ENCODE data around the gene PHACTR1.
A peak's percentile ranks its signal among the peaks of the same experiment; 100 is the strongest.
"Not testable (repeated sequence)": the region's sequence is repeated elsewhere in the genome, so short reads cannot be mapped to it uniquely, and the experiment has no call there.

The PHACTR1 gene

GRCh38 chr6:13314806-13315205 is 598.2 kb downstream of the PHACTR1 start:
- Histone ChIP-seq H3K27ac (ENCODE audit: insufficient read depth, low read length, poor library complexity, severe bottlenecking) (no peak overlapping the region), H3K4me1 (ENCODE audit: control insufficient read depth, insufficient read depth, low read length, poor library complexity, severe bottlenecking) (no peaks in the 10 kb centered on the region), H3K9me3 (ENCODE audit: control insufficient read depth, low read length) (no peaks in the 10 kb centered on the region), H3K27me3 (replicated peaks; ENCODE audit: control insufficient read depth, insufficient read depth, low read length, poor library complexity, severe bottlenecking) (no peaks in the 10 kb centered on the region), H3K4me3 (ENCODE audit: insufficient read depth, low read depth, low read length, poor library complexity, severe bottlenecking) (no peak overlapping the region), H3K36me3 (ENCODE audit: control insufficient read depth, insufficient read depth, low read length) (peaks cover 47% of the 10 kb centered on the region)
- DNase-seq, result no peak

GRCh38 chr6:13315896-13316295 is 599.3 kb downstream of the PHACTR1 start:
- Histone ChIP-seq H3K27ac (ENCODE audit: insufficient read depth, low read length, poor library complexity, severe bottlenecking) (no peak overlapping the region), H3K36me3 (ENCODE audit: control insufficient read depth, insufficient read depth, low read length) (peaks cover 54% of the 10 kb centered on the region), H3K4me3 (ENCODE audit: insufficient read depth, low read depth, low read length, poor library complexity, severe bottlenecking) (no peak overlapping the region), H3K27me3 (replicated peaks; ENCODE audit: control insufficient read depth, insufficient read depth, low read length, poor library complexity, severe bottlenecking) (no peaks in the 10 kb centered on the region), H3K9me3 (ENCODE audit: control insufficient read depth, low read length) (no peaks in the 10 kb centered on the region), H3K4me1 (ENCODE audit: control insufficient read depth, insufficient read depth, low read length, poor library complexity, severe bottlenecking) (no peaks in the 10 kb centered on the region)
- no peak for DNase-seq

- Histone ChIP-seq H3K4me1 (ENCODE audit: control insufficient read depth, insufficient read depth, low read length, poor library complexity, severe bottlenecking) (no peaks in the 10 kb centered on the region), H3K27ac (ENCODE audit: insufficient read depth, low read length, poor library complexity, severe bottlenecking) (no peak overlapping the region), H3K36me3 (ENCODE audit: control insufficient read depth, insufficient read depth, low read length) (peaks cover 77% of the 10 kb centered on the region), H3K4me3 (ENCODE audit: insufficient read depth, low read depth, low read length, poor library complexity, severe bottlenecking) (no peak overlapping the region), H3K27me3 (replicated peaks; ENCODE audit: control insufficient read depth, insufficient read depth, low read length, poor library complexity, severe bottlenecking) (no peaks in the 10 kb centered on the region), H3K9me3 (ENCODE audit: control insufficient read depth, low read length) (no peaks in the 10 kb centered on the region)
- DNase-seq, result no peak
Measured at GRCh38 chr6:13318821-13319220, 602.3 kb downstream of the PHACTR1 start.

GRCh38 chr6:13319891-13320564 is 603.5 kb downstream of the PHACTR1 start:
- H3K27ac ChIP-seq (ENCODE audit: insufficient read depth, low read length, poor library complexity, severe bottlenecking), result no peak overlapping the region
- DNase-seq, result no peak
- no peaks in the 10 kb centered on the region for H3K4me1 ChIP-seq (ENCODE audit: control insufficient read depth, insufficient read depth, low read length, poor library complexity, severe bottlenecking)
- no peaks in the 10 kb centered on the region for H3K9me3 ChIP-seq (ENCODE audit: control insufficient read depth, low read length)
- H3K27me3 ChIP-seq (replicated peaks; ENCODE audit: control insufficient read depth, insufficient read depth, low read length, poor library complexity, severe bottlenecking), result no peaks in the 10 kb centered on the region
- no peak overlapping the region for H3K4me3 ChIP-seq (ENCODE audit: insufficient read depth, low read depth, low read length, poor library complexity, severe bottlenecking)
- peaks cover 82% of the 10 kb centered on the region for H3K36me3 ChIP-seq (ENCODE audit: control insufficient read depth, insufficient read depth, low read length)

- not testable (repeated sequence) for H3K27me3 ChIP-seq (replicated peaks; ENCODE audit: control insufficient read depth, insufficient read depth, low read length, poor library complexity, severe bottlenecking); H3K27ac ChIP-seq (ENCODE audit: insufficient read depth, low read length, poor library complexity, severe bottlenecking); H3K4me1 ChIP-seq (ENCODE audit: control insufficient read depth, insufficient read depth, low read length, poor library complexity, severe bottlenecking); H3K4me3 ChIP-seq (ENCODE audit: insufficient read depth, low read depth, low read length, poor library complexity, severe bottlenecking); H3K9me3 ChIP-seq (ENCODE audit: control insufficient read depth, low read length); DNase-seq
- H3K36me3 ChIP-seq (ENCODE audit: control insufficient read depth, insufficient read depth, low read length), result peaks cover 39% of the 10 kb centered on the region
Measured at GRCh38 chr6:13326031-13326586, 609.5 kb downstream of the PHACTR1 start.

- no peak for DNase-seq
- Histone ChIP-seq H3K27ac (ENCODE audit: insufficient read depth, low read length, poor library complexity, severe bottlenecking) (peak overlapping the region; percentile 91), H3K4me1 (ENCODE audit: control insufficient read depth, insufficient read depth, low read length, poor library complexity, severe bottlenecking) (peaks cover 8% of the 10 kb centered on the region), H3K36me3 (ENCODE audit: control insufficient read depth, insufficient read depth, low read length) (peaks cover 25% of the 10 kb centered on the region), H3K9me3 (ENCODE audit: control insufficient read depth, low read length) (no peaks in the 10 kb centered on the region), H3K27me3 (replicated peaks; ENCODE audit: control insufficient read depth, insufficient read depth, low read length, poor library complexity, severe bottlenecking) (no peaks in the 10 kb centered on the region), H3K4me3 (ENCODE audit: insufficient read depth, low read depth, low read length, poor library complexity, severe bottlenecking) (peak overlapping the region; percentile 92)
Measured at GRCh38 chr6:13327691-13328075, 611.1 kb downstream of the PHACTR1 start.

GRCh38 chr6:13328076-13328874 is 611.7 kb downstream of the PHACTR1 start, which contains the start of gene TBC1D7:
Gene TBC1D7, minus strand, starts transcription at chr6:13328537. Its CDS starts 1,639 bp downstream, at chr6:13326898.
- Histone ChIP-seq H3K27ac (ENCODE audit: insufficient read depth, low read length, poor library complexity, severe bottlenecking) (peak within 1 kb of the TSS; percentile 91), H3K9me3 (ENCODE audit: control insufficient read depth, low read length) (no peaks in the 10 kb centered on the region), H3K27me3 (replicated peaks; ENCODE audit: control insufficient read depth, insufficient read depth, low read length, poor library complexity, severe bottlenecking) (no peaks in the 10 kb centered on the region), H3K4me3 (ENCODE audit: insufficient read depth, low read depth, low read length, poor library complexity, severe bottlenecking) (peak within 1 kb of the TSS; percentile 92), H3K36me3 (ENCODE audit: control insufficient read depth, insufficient read depth, low read length) (peaks cover 23% of the 10 kb centered on the region), H3K4me1 (ENCODE audit: control insufficient read depth, insufficient read depth, low read length, poor library complexity, severe bottlenecking) (peaks cover 8% of the 10 kb centered on the region)
- peak; percentile 85 to 89 (median 88) for DNase-seq

- Histone ChIP-seq H3K4me3 (ENCODE audit: insufficient read depth, low read depth, low read length, poor library complexity, severe bottlenecking) (peak overlapping the region; percentile 92), H3K36me3 (ENCODE audit: control insufficient read depth, insufficient read depth, low read length) (peaks cover 18% of the 10 kb centered on the region), H3K27ac (ENCODE audit: insufficient read depth, low read length, poor library complexity, severe bottlenecking) (peak overlapping the region; percentile 91), H3K4me1 (ENCODE audit: control insufficient read depth, insufficient read depth, low read length, poor library complexity, severe bottlenecking) (peaks cover 8% of the 10 kb centered on the region), H3K27me3 (replicated peaks; ENCODE audit: control insufficient read depth, insufficient read depth, low read length, poor library complexity, severe bottlenecking) (no peaks in the 10 kb centered on the region), H3K9me3 (ENCODE audit: control insufficient read depth, low read length) (no peaks in the 10 kb centered on the region)
- DNase-seq, result no peak
Measured at GRCh38 chr6:13328875-13329183, 612.3 kb downstream of the PHACTR1 start.

- Histone ChIP-seq H3K27me3 (replicated peaks; ENCODE audit: control insufficient read depth, insufficient read depth, low read length, poor library complexity, severe bottlenecking) (no peaks in the 10 kb centered on the region), H3K9me3 (ENCODE audit: control insufficient read depth, low read length) (no peaks in the 10 kb centered on the region), H3K4me1 (ENCODE audit: control insufficient read depth, insufficient read depth, low read length, poor library complexity, severe bottlenecking) (peaks cover 10% of the 10 kb centered on the region), H3K27ac (ENCODE audit: insufficient read depth, low read length, poor library complexity, severe bottlenecking) (no peak overlapping the region), H3K36me3 (ENCODE audit: control insufficient read depth, insufficient read depth, low read length) (no peaks in the 10 kb centered on the region), H3K4me3 (ENCODE audit: insufficient read depth, low read depth, low read length, poor library complexity, severe bottlenecking) (no peak overlapping the region)
- no peak for DNase-seq
Measured at GRCh38 chr6:13331516-13332348, 615.2 kb downstream of the PHACTR1 start.
